ENCODE data around the gene RABEP1. TPM values are rescaled to one million over a fixed set of nuclear protein-coding genes. Genes with fewer than 3 reads are reported as not detected.

RABEP1 gene
- total RNA-seq, 1 donor from 2014 or later = 67.5 TPM

- intact Hi-C loops (cut with micrococcal nuclease) = no loop called here
- no peak overlapping the region for H3K4me3 Mint-ChIP-seq
- no peak for TF ChIP-seq CTCF (IDR thresholded peaks at IDR 0.05)
- DNase-seq (no peak), ATAC-seq (ENCODE audit: low read depth) (no peak)
- POLR2A ChIA-PET = interaction anchor here (0.5 kb wide), 1 partner anchor 158 kb away, joined by 4 read pairs; no protein-coding TSS in a partner anchor
- no peak overlapping the region for H3K27ac Mint-ChIP-seq
- H3K4me1 Mint-ChIP-seq = peaks cover 7% of the 10 kb centered on the region
- no peaks in the 10 kb centered on the region for H3K27me3 Mint-ChIP-seq
- peaks cover 18% of the 10 kb centered on the region for H3K36me3 Mint-ChIP-seq (ENCODE audit: low read depth)
- CTCF ChIA-PET = no interaction called here
- no peaks in the 10 kb centered on the region for H3K9me3 Mint-ChIP-seq
Measured at GRCh38 chr17:5405400-5405799, 123.3 kb downstream of the RABEP1 start.

- H3K4me3 Mint-ChIP-seq = no peak overlapping the region
- intact Hi-C loops (cut with micrococcal nuclease) = no loop called here
- H3K36me3 Mint-ChIP-seq (ENCODE audit: low read depth) = peaks cover 15% of the 10 kb centered on the region
- no peaks in the 10 kb centered on the region for H3K9me3 Mint-ChIP-seq
- ChIA-PET CTCF (interaction anchor here (0.9 kb wide), 1 partner anchor 31 kb away, joined by 3 read pairs; the partner anchor contains the start of gene C1QBP), POLR2A (no interaction called here)
- no peak for DNase-seq
- H3K27me3 Mint-ChIP-seq = no peaks in the 10 kb centered on the region
- no peak for TF ChIP-seq CTCF (IDR thresholded peaks at IDR 0.05)
- H3K27ac Mint-ChIP-seq = no peak overlapping the region
- no peak for ATAC-seq (ENCODE audit: low read depth)
- H3K4me1 Mint-ChIP-seq = peaks cover 24% of the 10 kb centered on the region
Measured at GRCh38 chr17:5408186-5408585, 126.1 kb downstream of the RABEP1 start.

- H3K27me3 Mint-ChIP-seq = no peaks in the 10 kb centered on the region
- no peak overlapping the region for H3K4me3 Mint-ChIP-seq
- DNase-seq (no peak), ATAC-seq (ENCODE audit: low read depth) (no peak)
- H3K4me1 Mint-ChIP-seq = peaks cover 33% of the 10 kb centered on the region
- H3K36me3 Mint-ChIP-seq (ENCODE audit: low read depth) = peaks cover 35% of the 10 kb centered on the region
- intact Hi-C loops (cut with micrococcal nuclease) = no loop called here
- CTCF ChIA-PET = no interaction called here
- no peaks in the 10 kb centered on the region for H3K9me3 Mint-ChIP-seq
- no peak for TF ChIP-seq CTCF (IDR thresholded peaks at IDR 0.05)
- H3K27ac Mint-ChIP-seq = peak overlapping the region; percentile 62
- POLR2A ChIA-PET = no interaction called here
Measured at GRCh38 chr17:5410594-5411272, 128.6 kb downstream of the RABEP1 start.

- H3K36me3 Mint-ChIP-seq (ENCODE audit: low read depth) = peaks cover 46% of the 10 kb centered on the region
- CTCF ChIA-PET = no interaction called here
- H3K4me3 Mint-ChIP-seq = no peak overlapping the region
- no peak for DNase-seq
- ATAC-seq (ENCODE audit: low read depth) = no peak
- TF ChIP-seq CTCF (IDR thresholded peaks at IDR 0.05) = no peak
- no peaks in the 10 kb centered on the region for H3K27me3 Mint-ChIP-seq
- intact Hi-C loops (cut with micrococcal nuclease) = no loop called here
- H3K9me3 Mint-ChIP-seq = no peaks in the 10 kb centered on the region
- H3K4me1 Mint-ChIP-seq = peaks cover 52% of the 10 kb centered on the region
- POLR2A ChIA-PET = interaction anchor here (0.6 to 1.5 kb wide), 4 partner anchors 22 to 187 kb away, joined by 3 to 4 read pairs (median 4); no protein-coding TSS in a partner anchor
- H3K27ac Mint-ChIP-seq = peak overlapping the region; percentile 21
Measured at GRCh38 chr17:5413682-5414081, 131.6 kb downstream of the RABEP1 start.

- Mint-ChIP-seq H3K36me3 (ENCODE audit: low read depth) (peaks cover 75% of the 10 kb centered on the region), H3K9me3 (no peaks in the 10 kb centered on the region), H3K27ac (peak overlapping the region; percentile 41), H3K4me3 (peak overlapping the region; percentile 66), H3K27me3 (no peaks in the 10 kb centered on the region), H3K4me1 (peaks cover 59% of the 10 kb centered on the region)
- ATAC-seq (ENCODE audit: low read depth) (no peak), DNase-seq (no peak)
- TF ChIP-seq CTCF (IDR thresholded peaks at IDR 0.05) = no peak
- POLR2A ChIA-PET = interaction anchor here (3.5 kb wide), 1 partner anchor 23 kb away, joined by 39 read pairs; the partner anchor contains the start of gene C1QBP
- intact Hi-C loops (cut with micrococcal nuclease) = loop anchor here (5.0 kb wide), 2 partner anchors 470 to 1275 kb away; partner anchors contain the start of genes CYB5D2, PFN1 and ZZEF1
- CTCF ChIA-PET = interaction anchor here (0.7 kb wide), 1 partner anchor 22 kb away, joined by 5 read pairs; the partner anchor contains the start of gene C1QBP
Measured at GRCh38 chr17:5416901-5417300, 134.8 kb downstream of the RABEP1 start.
